ENCODE data around the gene UNK.

- TF ChIP-seq NR3C1 (CRISPR knock-in tag; conservative IDR thresholded peaks at IDR 0.05; ENCODE audit: low read depth) (no peak), NFE2L1 (CRISPR knock-in tag; IDR thresholded peaks at IDR 0.05) (no peak), CTCF (IDR thresholded peaks at IDR 0.05) (peak; percentile 71), NFATC4 (CRISPR knock-in tag; IDR thresholded peaks at IDR 0.05) (no peak), FOXJ3 (CRISPR knock-in tag; IDR thresholded peaks at IDR 0.05; ENCODE audit: borderline replicate concordance) (no peak), ATF1 (CRISPR knock-in tag; IDR thresholded peaks at IDR 0.05) (0 out of 2 replicates have a peak, but pooled peaks have one; percentile 16), SOX15 (CRISPR knock-in tag; IDR thresholded peaks at IDR 0.05) (no peak), CREB1 (CRISPR knock-in tag; IDR thresholded peaks at IDR 0.05) (no peak), MAX (CRISPR knock-in tag; IDR thresholded peaks at IDR 0.05) (peak; percentile 69; the same call in 1 of the 2 replicates), RELA (CRISPR knock-in tag; IDR thresholded peaks at IDR 0.05; ENCODE audit: borderline replicate concordance) (no peak)
- TF ChIP-seq, protein P1, sequence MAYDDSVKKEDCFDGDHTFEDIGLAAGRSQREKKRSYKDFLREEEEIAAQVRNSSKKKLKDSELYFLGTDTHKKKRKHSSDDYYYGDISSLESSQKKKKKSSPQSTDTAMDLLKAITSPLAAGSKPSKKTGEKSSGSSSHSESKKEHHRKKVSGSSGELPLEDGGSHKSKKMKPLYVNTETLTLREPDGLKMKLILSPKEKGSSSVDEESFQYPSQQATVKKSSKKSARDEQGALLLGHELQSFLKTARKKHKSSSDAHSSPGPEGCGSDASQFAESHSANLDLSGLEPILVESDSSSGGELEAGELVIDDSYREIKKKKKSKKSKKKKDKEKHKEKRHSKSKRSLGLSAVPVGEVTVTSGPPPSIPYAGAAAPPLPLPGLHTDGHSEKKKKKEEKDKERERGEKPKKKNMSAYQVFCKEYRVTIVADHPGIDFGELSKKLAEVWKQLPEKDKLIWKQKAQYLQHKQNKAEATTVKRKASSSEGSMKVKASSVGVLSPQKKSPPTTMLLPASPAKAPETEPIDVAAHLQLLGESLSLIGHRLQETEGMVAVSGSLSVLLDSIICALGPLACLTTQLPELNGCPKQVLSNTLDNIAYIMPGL (CRISPR knock-in tag; IDR thresholded peaks at IDR 0.05), result peak; percentile 84; the same call in 1 of the 2 replicates
- TF ChIP-seq, protein P2, sequence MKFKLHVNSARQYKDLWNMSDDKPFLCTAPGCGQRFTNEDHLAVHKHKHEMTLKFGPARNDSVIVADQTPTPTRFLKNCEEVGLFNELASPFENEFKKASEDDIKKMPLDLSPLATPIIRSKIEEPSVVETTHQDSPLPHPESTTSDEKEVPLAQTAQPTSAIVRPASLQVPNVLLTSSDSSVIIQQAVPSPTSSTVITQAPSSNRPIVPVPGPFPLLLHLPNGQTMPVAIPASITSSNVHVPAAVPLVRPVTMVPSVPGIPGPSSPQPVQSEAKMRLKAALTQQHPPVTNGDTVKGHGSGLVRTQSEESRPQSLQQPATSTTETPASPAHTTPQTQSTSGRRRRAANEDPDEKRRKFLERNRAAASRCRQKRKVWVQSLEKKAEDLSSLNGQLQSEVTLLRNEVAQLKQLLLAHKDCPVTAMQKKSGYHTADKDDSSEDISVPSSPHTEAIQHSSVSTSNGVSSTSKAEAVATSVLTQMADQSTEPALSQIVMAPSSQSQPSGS (CRISPR knock-in tag; IDR thresholded peaks at IDR 0.05; ENCODE audit: borderline replicate concordance, low read depth), result no peak
- TF ChIP-seq, protein P3, sequence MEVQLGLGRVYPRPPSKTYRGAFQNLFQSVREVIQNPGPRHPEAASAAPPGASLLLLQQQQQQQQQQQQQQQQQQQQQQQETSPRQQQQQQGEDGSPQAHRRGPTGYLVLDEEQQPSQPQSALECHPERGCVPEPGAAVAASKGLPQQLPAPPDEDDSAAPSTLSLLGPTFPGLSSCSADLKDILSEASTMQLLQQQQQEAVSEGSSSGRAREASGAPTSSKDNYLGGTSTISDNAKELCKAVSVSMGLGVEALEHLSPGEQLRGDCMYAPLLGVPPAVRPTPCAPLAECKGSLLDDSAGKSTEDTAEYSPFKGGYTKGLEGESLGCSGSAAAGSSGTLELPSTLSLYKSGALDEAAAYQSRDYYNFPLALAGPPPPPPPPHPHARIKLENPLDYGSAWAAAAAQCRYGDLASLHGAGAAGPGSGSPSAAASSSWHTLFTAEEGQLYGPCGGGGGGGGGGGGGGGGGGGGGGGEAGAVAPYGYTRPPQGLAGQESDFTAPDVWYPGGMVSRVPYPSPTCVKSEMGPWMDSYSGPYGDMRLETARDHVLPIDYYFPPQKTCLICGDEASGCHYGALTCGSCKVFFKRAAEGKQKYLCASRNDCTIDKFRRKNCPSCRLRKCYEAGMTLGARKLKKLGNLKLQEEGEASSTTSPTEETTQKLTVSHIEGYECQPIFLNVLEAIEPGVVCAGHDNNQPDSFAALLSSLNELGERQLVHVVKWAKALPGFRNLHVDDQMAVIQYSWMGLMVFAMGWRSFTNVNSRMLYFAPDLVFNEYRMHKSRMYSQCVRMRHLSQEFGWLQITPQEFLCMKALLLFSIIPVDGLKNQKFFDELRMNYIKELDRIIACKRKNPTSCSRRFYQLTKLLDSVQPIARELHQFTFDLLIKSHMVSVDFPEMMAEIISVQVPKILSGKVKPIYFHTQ (CRISPR knock-in tag; IDR thresholded peaks at IDR 0.05), result no peak
- TF ChIP-seq, protein P4, sequence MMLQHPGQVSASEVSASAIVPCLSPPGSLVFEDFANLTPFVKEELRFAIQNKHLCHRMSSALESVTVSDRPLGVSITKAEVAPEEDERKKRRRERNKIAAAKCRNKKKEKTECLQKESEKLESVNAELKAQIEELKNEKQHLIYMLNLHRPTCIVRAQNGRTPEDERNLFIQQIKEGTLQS (CRISPR knock-in tag; conservative IDR thresholded peaks at IDR 0.05), result no peak
Observed at GRCh38 chr17:75827308-75828075, 42.9 kb downstream of the UNK start.

Measured in WTC11 (cell line).